ENCODE measurements around the gene SALL4. TPM values are rescaled to one million over a fixed set of nuclear protein-coding genes. Genes with fewer than 3 reads are reported as not detected.

The SALL4 gene
- total RNA-seq, 1 donor from 2014 or later: 219 TPM

DNA sequence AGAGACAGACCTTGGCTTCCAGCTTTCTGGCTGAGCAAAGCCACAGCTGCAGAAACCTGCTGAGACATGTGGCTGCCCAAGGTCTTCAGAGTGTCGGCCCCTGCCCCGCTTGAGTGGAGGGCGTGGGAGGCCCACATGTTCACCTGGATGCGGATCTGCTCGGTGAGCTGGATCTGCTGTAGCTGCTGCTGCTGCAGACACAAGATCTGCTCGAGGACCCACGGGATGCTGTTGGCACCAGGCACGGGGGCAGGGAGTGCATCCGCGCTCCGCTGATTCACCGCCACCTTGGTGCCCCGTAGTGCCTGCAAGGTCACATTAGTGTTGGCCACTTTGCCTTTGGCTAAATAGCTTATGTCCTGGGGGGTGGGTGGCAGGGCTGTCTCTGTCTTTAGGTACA, 10.7 kb downstream of the SALL4 start:
- H3K9me3 ChIP-seq (ENCODE audit: low read depth): no peaks in the 10 kb centered on the region
- H3K4me1 Mint-ChIP-seq: peaks cover 26% of the 10 kb centered on the region
- peak overlapping the region; percentile 37 for H3K27ac ChIP-seq
- peaks cover 100% of the 10 kb centered on the region for H3K79me2 ChIP-seq (ENCODE audit: low read depth)
- no peak for TF ChIP-seq EZH2phosphoT487 (IDR thresholded peaks at IDR 0.05)
- TF ChIP-seq, protein P1, sequence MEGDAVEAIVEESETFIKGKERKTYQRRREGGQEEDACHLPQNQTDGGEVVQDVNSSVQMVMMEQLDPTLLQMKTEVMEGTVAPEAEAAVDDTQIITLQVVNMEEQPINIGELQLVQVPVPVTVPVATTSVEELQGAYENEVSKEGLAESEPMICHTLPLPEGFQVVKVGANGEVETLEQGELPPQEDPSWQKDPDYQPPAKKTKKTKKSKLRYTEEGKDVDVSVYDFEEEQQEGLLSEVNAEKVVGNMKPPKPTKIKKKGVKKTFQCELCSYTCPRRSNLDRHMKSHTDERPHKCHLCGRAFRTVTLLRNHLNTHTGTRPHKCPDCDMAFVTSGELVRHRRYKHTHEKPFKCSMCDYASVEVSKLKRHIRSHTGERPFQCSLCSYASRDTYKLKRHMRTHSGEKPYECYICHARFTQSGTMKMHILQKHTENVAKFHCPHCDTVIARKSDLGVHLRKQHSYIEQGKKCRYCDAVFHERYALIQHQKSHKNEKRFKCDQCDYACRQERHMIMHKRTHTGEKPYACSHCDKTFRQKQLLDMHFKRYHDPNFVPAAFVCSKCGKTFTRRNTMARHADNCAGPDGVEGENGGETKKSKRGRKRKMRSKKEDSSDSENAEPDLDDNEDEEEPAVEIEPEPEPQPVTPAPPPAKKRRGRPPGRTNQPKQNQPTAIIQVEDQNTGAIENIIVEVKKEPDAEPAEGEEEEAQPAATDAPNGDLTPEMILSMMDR (IDR thresholded peaks at IDR 0.05): no peak
- TF ChIP-seq EZH2 (IDR thresholded peaks at IDR 0.05): no peak
- H3F3A ChIP-seq (ENCODE audit: low read depth): peaks cover 59% of the 10 kb centered on the region
- DNase-seq (ENCODE audit: low spot score): no peak
- no peak overlapping the region for H3K4me2 ChIP-seq
- peaks cover 20% of the 10 kb centered on the region for H3K36me3 ChIP-seq
- H3K9ac ChIP-seq: no peak overlapping the region
- H3K27ac Mint-ChIP-seq: no peak overlapping the region
- H3K4me3 Mint-ChIP-seq: no peak overlapping the region
- H3K27me3 ChIP-seq: no peaks in the 10 kb centered on the region
- H3K4me3 ChIP-seq: no peak overlapping the region
- H3K4me1 ChIP-seq: peaks cover 37% of the 10 kb centered on the region
- peaks cover 36% of the 10 kb centered on the region for H3K36me3 Mint-ChIP-seq
- peaks cover 100% of the 10 kb centered on the region for H4K20me1 ChIP-seq (ENCODE audit: low read depth)
- H3K9me3 Mint-ChIP-seq: no peaks in the 10 kb centered on the region
- H3K27me3 Mint-ChIP-seq (ENCODE audit: insufficient read depth, low read depth): peaks cover 6% of the 10 kb centered on the region
- no peak overlapping the region for H2AFZ ChIP-seq (replicated peaks)

DNA sequence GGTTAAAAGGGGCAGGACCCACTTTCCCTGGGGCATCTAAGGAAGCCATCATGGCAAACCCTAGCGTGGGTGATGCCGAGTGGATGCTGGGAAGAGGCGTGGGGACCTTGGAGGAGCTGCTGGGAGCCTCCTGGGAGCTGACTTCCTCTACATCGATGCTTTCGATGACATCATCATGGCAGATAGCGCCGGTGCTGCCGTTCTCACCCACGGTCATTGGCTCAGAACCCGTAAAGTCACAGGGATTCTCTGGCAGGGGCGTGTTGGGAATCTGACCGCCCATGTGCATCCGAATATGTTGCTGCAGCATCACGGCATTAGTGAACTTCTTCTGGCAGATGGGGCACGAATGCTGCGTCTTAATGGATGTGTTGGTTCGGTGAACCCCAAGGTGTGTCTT, 12.1 kb downstream of the SALL4 start:
- Histone ChIP-seq H3K9ac (no peak overlapping the region), H3K36me3 (peaks cover 24% of the 10 kb centered on the region), H3K79me2 (ENCODE audit: low read depth) (peaks cover 100% of the 10 kb centered on the region), H2AFZ (replicated peaks) (no peak overlapping the region), H3K4me1 (peaks cover 25% of the 10 kb centered on the region), H3K4me2 (no peak overlapping the region), H3K27ac (peak overlapping the region; percentile 67), H3K9me3 (ENCODE audit: low read depth) (no peaks in the 10 kb centered on the region), H3K4me3 (no peak overlapping the region), H3K27me3 (no peaks in the 10 kb centered on the region), H4K20me1 (ENCODE audit: low read depth) (peaks cover 100% of the 10 kb centered on the region), H3F3A (ENCODE audit: low read depth) (peaks cover 66% of the 10 kb centered on the region)
- Mint-ChIP-seq H3K27ac (no peak overlapping the region), H3K4me3 (no peak overlapping the region), H3K9me3 (no peaks in the 10 kb centered on the region), H3K27me3 (ENCODE audit: insufficient read depth, low read depth) (peaks cover 6% of the 10 kb centered on the region), H3K36me3 (peaks cover 38% of the 10 kb centered on the region), H3K4me1 (peaks cover 17% of the 10 kb centered on the region)
- DNase-seq (ENCODE audit: low spot score): no peak
- TF ChIP-seq, protein P1 (IDR thresholded peaks at IDR 0.05): no peak
- TF ChIP-seq EZH2phosphoT487 (IDR thresholded peaks at IDR 0.05) (no peak), EZH2 (IDR thresholded peaks at IDR 0.05) (no peak)

DNA sequence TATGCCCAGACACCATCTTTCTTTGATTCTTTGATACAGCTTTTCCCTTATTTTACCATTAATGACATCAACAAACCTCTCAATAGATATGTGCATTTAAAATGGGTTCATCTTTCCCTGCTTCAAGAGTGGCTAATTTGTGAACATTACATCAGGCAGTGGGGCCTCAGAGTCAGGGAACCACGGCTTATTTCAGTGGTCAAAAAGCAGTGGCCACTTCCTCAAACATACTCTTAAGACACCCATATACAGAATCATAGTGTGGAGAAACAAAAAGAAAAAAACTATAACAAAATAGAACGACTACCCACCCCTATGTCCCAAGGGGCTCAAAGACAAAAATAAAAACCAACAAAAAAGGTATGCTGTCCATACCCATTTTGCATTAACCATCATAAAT, 12.9 kb downstream of the SALL4 start:
- Histone ChIP-seq H3K9ac (no peak overlapping the region), H3K36me3 (peaks cover 20% of the 10 kb centered on the region), H2AFZ (replicated peaks) (no peak overlapping the region), H4K20me1 (ENCODE audit: low read depth) (peaks cover 100% of the 10 kb centered on the region), H3K4me1 (peaks cover 16% of the 10 kb centered on the region), H3K27me3 (no peaks in the 10 kb centered on the region), H3K4me2 (no peak overlapping the region), H3F3A (ENCODE audit: low read depth) (peaks cover 66% of the 10 kb centered on the region), H3K27ac (peak overlapping the region; percentile 67), H3K4me3 (no peak overlapping the region), H3K79me2 (ENCODE audit: low read depth) (peaks cover 100% of the 10 kb centered on the region), H3K9me3 (ENCODE audit: low read depth) (no peaks in the 10 kb centered on the region)
- peaks cover 6% of the 10 kb centered on the region for H3K27me3 Mint-ChIP-seq (ENCODE audit: insufficient read depth, low read depth)
- H3K9me3 Mint-ChIP-seq: no peaks in the 10 kb centered on the region
- no peak overlapping the region for H3K27ac Mint-ChIP-seq
- H3K4me1 Mint-ChIP-seq: peaks cover 12% of the 10 kb centered on the region
- H3K36me3 Mint-ChIP-seq: peaks cover 43% of the 10 kb centered on the region
- no peak overlapping the region for H3K4me3 Mint-ChIP-seq
- DNase-seq (ENCODE audit: low spot score): no peak
- TF ChIP-seq, protein P1 (IDR thresholded peaks at IDR 0.05): no peak
- TF ChIP-seq EZH2phosphoT487 (IDR thresholded peaks at IDR 0.05): no peak
- no peak for TF ChIP-seq EZH2 (IDR thresholded peaks at IDR 0.05)

Data from neural progenitor cell (in vitro differentiated cells).